AML-193 (cell line): Measurements from ENCODE around the gene DNAJB6.
A peak's percentile ranks its signal among the peaks of the same experiment; 100 is the strongest.

Experiments
- DNase-seq, 2 experiments: peaks; one replicate each; lab custom pipeline; 2025; lab: John Stamatoyannopoulos, UW

The DNAJB6 gene

GRCh38 chr7:157396316-157397035 is 59.7 kb downstream of the DNAJB6 start:
- DNase-seq, result no peak

DNA sequence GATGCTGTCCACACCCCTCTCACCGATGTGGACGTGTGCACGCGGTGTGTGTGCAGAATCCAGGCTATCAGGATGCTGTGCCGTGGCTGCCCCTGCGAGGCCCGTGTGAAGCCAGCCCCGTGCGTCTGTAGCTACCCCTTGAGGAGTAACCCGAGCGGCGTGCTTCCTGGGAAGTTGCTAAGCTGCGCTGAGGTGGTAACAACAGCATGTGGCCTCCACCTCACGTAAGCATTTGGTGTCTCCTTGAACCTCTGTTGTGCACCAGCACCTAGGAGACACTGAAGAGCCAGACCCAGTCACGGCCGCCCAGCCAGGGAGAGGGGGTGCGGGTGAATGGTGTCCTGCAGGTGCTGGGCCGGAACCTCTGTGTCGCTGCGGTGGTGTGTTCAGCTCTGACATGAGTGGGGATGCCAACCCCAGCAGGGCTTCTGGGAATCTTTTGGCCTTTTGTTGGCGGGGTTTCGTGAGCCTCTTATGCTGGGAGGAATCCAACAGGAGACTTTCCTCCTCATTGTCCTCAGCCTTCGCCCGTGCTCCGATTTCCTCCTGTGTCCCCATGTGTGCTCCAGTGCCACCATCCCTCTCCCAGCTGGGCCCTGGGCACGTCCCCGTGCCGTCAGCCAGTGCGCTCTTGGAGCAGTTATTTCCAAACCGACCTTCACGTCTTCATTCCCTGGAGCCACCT is 60.4 kb downstream of the DNAJB6 start:
- no peak for DNase-seq

GRCh38 chr7:157397731-157398691 is 61.2 kb downstream of the DNAJB6 start:
- DNase-seq, result no peak

DNA sequence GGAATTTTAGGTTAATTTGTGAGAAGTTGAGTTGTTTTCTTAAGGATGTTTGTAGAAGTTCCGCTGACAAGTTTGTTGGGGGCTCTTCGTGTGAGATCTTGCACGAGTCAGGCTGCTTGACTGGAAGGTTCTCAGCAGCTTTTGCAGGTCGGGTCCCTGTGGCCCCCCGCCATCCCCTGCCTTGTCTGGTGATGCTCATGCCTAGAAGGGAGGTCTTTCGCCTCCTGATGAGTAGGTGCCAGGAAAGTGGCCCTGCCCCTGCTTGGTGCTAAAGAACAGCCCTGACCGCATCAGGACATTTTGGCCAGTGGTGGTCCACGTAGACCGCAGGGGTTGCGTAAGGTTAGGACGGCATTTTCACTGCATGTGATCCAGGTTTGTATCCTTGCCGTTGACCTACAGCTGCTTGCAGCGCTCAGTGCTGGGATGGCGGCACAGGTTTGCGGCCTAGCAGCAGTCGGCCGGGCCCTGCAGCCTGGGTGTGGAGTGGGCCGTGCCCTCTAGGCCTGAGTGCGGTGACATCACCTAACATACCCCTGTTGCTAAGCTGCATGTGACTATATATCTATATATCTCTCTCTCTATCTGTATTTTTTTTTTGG is 62.4 kb downstream of the DNAJB6 start:
- no peak for DNase-seq

- no peak for DNase-seq
Measured at GRCh38 chr7:157400171-157400860, 63.5 kb downstream of the DNAJB6 start.

GRCh38 chr7:157401567-157402387 is 65.0 kb downstream of the DNAJB6 start:
- no peak for DNase-seq

DNA sequence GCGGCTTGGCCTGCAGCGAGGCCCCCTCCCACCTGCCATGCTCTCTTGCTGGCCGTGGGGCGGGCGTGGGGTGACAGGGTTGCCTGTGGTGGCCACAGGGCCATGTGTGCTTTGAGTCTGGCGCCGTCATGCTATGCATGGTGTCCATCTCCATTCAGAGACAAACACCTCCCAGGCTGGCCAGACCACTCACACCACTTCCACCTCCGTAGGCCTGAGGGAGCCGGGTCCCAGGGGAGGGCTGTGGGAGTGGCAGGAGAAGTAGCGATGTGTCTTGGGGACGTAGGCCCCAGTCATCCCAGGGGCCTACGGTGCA is 65.5 kb downstream of the DNAJB6 start:
- DNase-seq, result no peak

- DNase-seq, result no peak
Measured at GRCh38 chr7:157402911-157403534, 66.2 kb downstream of the DNAJB6 start.

GRCh38 chr7:157403646-157404401 is 67.0 kb downstream of the DNAJB6 start:
- no peak for DNase-seq

GRCh38 chr7:157404845-157405481 is 68.2 kb downstream of the DNAJB6 start:
- DNase-seq, result peak; percentile 35 to 42

DNA sequence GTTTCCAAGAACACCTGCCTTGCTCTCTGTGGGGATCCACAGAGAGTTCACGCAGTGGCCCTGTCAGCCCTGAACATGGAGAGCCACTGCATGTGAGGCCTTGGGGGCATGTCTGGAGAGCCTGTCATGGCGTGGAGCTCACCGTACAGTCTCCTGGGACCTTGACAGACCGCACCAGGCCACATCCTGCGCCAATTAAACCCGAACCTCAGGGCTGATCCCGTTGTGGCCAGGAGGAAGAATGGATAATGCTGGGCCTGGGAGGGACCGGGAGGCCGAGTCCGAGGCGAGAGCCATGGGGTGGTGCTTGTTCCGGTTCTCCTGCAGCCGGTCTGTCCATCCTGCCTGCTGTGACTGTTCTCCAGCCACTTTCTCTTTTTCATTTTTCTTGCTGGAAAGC is 68.7 kb downstream of the DNAJB6 start:
- DNase-seq, result no peak

- DNase-seq, result no peak
Measured at GRCh38 chr7:157405914-157406810, 69.4 kb downstream of the DNAJB6 start.

- no peak for DNase-seq
Measured at GRCh38 chr7:157406971-157407370, 70.2 kb downstream of the DNAJB6 start.

DNA sequence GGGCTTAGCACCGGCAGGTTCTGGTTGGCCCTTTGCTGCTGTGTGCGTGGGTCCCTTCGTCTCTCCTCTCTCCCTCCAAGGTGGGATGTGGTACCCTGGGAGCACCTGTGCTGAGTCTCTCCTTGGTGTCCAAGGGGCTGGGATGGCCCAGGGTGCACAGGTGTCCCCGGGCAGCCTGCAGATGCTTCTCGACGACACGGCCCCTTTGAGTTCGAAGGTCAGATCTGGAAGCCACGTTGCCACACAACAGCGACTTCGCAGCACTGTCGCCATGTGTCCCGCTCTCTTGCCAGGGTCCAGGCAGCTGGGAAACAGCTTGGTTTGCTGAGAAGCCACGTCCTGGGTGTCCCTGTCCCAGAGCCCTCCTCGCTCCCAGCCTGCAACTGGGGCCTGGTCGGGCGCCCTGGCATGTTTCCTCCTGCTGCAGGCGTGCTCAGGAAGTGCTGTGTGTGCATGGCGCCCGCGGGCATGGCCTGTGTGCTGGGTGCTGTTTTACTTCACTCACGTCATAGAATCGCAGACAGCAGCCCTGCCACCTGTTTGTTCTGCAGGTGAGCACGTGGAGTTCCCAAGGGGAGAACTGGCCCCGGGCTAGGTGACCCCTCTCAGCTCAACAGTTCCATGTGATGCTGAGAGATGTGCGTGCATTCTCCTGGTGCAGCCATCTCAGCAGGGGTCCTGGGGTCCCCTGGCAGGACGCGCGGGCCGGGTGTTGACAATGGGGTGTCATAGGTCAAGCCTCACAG is 70.9 kb downstream of the DNAJB6 start:
- no peak for DNase-seq

- DNase-seq, result no peak
Measured at GRCh38 chr7:157408258-157409101, 71.7 kb downstream of the DNAJB6 start.

GRCh38 chr7:157409149-157409752 is 72.4 kb downstream of the DNAJB6 start:
- DNase-seq, result no peak
